HG03103 (cell line): ENCODE measurements around the gene CNTNAP2.

Experiments
- ATAC-seq: cut with Tn5 transposase; IDR thresholded peaks from one replicate; pipeline ENCODE4 v1.9.1; 2021; ENCODE audit warnings: low read depth; ENCODE audit not compliant: unreplicated experiment

The CNTNAP2 gene

GRCh38 chr7:147296986-147297385, 1180.4 kb downstream of the CNTNAP2 start:
- ATAC-seq, result no peak

- ATAC-seq, result no peak
Observed at GRCh38 chr7:147298611-147299043, 1182.0 kb downstream of the CNTNAP2 start.

- no peak for ATAC-seq
Observed at GRCh38 chr7:147300293-147300692, 1183.7 kb downstream of the CNTNAP2 start.

DNA sequence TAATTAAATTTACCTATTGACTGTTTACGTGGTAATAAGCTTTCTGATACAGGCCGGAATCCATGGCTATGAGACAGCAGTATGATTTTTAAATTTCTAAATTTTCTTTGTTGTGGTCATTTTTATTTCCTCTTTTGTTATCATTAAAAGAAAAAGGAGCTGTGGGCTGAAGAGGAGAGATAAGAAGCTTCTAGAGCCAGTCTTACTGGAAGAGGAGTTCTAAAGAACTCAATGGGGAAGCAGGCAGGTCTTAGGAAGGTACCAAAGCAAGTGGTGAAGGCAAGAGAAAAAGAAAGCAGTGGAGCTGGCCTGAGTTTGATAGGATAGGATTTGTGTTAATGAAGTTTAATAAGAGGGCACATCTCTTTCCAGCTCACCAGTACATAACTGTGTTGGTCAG, 1187.8 kb downstream of the CNTNAP2 start:
- ATAC-seq, result no peak

- ATAC-seq, result no peak
Observed at GRCh38 chr7:147305827-147306226, 1189.2 kb downstream of the CNTNAP2 start.

DNA sequence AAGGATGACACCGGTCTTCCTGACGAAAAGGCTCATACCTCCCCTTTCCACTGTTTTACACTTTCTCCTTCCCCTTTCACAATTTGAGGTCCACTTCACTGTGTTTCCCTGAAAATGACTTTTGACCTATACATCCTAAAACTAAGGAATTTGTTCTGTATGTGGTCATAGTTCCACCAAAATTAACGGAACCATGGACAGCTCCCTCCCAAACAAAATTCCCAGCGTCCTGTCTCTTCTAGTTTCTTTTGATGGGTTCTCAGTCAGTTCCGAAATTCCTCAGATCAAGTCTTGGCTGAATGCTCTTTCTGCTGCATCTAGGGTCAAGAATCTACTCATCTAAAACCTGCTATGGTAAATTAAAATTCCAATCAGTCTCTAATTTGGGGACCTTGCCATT, 1191.9 kb downstream of the CNTNAP2 start:
- no peak for ATAC-seq

- no peak for ATAC-seq
Observed at GRCh38 chr7:147311336-147311735, 1194.7 kb downstream of the CNTNAP2 start.

- no peak for ATAC-seq
Observed at GRCh38 chr7:147321504-147321903, 1204.9 kb downstream of the CNTNAP2 start.

DNA sequence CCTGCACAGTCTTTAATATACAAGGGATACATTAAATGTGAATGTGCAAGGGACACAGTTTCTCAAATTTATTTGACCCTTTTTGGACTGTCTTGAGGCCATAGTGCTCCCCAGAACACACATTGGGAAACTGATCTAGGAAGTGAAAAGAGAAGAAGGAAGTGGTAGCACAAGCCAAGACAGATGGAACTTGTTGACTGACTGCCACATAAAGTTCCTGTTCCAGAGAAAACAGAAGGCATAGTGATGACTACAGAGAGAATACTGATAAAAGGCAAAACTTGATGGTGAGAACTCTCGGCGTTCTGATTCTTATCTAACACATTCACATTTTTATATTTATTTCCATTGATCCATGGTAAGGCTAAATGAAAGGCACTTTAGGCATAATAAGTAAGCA, 1216.4 kb downstream of the CNTNAP2 start:
- ATAC-seq, result no peak

DNA sequence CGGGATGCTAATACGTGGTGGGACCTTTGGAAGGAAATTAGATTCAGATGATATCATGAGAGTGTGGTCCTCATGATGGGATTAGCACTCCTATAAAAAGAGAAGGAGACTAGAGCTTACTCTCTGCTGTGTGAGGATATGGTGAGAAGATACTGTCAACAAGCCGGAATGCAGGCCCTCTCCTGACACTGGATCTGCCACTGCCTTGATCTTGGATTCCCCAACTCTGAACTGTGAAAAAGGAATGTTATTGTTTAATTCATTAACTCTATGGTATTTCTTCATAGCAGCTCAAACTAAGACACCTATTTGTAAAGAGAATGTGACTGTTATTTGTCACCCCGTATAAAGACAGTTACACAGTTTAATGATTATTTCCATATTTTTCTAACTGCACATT, 1246.5 kb downstream of the CNTNAP2 start:
- ATAC-seq, result no peak

GRCh38 chr7:147376192-147376591, 1259.6 kb downstream of the CNTNAP2 start:
- no peak for ATAC-seq

GRCh38 chr7:147380926-147381325, 1264.3 kb downstream of the CNTNAP2 start:
- no peak for ATAC-seq

- no peak for ATAC-seq
Observed at GRCh38 chr7:147394329-147394728, 1277.7 kb downstream of the CNTNAP2 start.

GRCh38 chr7:147400221-147400689, 1283.7 kb downstream of the CNTNAP2 start:
- no peak for ATAC-seq

- ATAC-seq, result no peak
Observed at GRCh38 chr7:147400925-147401324, 1284.3 kb downstream of the CNTNAP2 start.

DNA sequence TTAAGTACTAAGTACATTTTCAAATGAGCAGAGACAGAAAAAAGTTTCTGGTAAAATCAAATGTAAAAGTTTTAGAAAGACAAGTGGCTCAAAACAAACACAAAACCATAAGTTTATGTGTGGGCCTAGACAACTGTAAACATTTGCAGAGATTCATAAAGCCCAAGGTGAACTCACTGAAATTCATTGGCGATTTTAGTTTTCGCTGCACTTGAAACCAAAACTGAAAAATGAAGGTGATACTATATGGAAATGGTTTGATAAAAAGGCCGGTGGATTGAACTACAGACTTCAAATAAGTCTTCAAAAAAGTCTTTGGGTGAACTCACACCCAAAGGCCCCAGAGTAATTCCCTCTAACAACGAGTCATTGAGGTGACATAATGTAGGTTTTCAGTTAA, 1289.0 kb downstream of the CNTNAP2 start:
- ATAC-seq, result no peak

- ATAC-seq, result no peak
Observed at GRCh38 chr7:147406521-147407135, 1290.0 kb downstream of the CNTNAP2 start.

GRCh38 chr7:147411096-147411495, 1294.5 kb downstream of the CNTNAP2 start:
- ATAC-seq, result no peak

GRCh38 chr7:147412109-147412508, 1295.5 kb downstream of the CNTNAP2 start:
- ATAC-seq, result no peak

- ATAC-seq, result no peak
Observed at GRCh38 chr7:147412782-147413556, 1296.4 kb downstream of the CNTNAP2 start.

GRCh38 chr7:147413557-147413870, 1296.9 kb downstream of the CNTNAP2 start:
- ATAC-seq, result no peak

GRCh38 chr7:147415991-147416390, 1299.4 kb downstream of the CNTNAP2 start:
- ATAC-seq, result no peak
